Stimulated activated CD8-positive, alpha-beta memory T cell treated with anti-CD3 and anti-CD28 coated beads, Interleukin-2, amount 100 ng/mL, for 1 hour (primary cell): Measurements from ENCODE around the gene DOCK9.

Experiments used
- DNase-seq, 2 donors: peaks; one replicate each; pipeline ENCODE4 v3.0.0-alpha.2; 2020; ENCODE audit warnings: low read depth in 2 of 2

Gene DOCK9

GRCh38 chr13:98798849-98799645 is 178.8 kb downstream of the DOCK9 start:
- no peak for DNase-seq

GRCh38 chr13:98797456-98797855 is 180.4 kb downstream of the DOCK9 start:
- DNase-seq = no peak

DNA sequence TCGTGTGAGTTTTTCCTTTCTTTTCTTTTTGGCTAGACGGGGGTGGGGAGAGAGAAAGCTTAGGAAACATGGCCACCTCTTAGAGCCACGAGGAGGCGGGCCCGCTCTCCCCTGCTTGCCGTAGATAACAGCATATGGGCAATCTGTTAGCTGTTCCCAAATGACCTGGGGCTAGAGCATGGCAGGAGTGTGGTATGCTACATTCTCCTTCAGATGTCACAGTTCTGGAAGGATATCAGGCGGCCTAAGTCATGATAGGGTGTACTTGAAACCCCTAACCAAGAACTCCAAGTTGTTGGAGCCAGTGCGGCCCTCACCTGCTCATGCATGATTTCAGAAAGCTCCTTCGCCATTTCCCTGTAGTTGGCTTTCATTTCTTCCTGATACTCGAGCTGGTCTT is 181.1 kb downstream of the DOCK9 start:
- no peak for DNase-seq

GRCh38 chr13:98796191-98796590 is 181.7 kb downstream of the DOCK9 start:
- no peak for DNase-seq

DNA sequence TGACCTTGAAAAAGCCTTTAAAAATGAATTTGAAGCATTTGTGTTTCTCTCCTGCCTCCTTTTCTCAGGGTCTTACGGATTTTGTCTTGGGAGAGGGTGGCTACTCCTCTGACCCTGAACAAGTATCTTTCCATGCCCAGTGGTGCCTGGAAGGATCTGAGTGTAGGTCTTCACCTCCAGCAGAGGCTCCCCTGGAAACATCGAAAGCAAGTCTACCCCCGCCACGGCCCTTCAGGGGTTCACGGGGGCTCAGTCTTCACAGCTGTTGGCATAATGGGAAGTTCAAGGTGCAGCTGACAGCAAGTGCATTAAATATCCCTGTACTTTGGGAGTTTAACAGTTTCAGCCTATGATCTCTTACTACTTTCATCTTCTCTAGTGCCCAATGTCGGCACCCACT is 182.6 kb downstream of the DOCK9 start:
- DNase-seq = no peak

DNA sequence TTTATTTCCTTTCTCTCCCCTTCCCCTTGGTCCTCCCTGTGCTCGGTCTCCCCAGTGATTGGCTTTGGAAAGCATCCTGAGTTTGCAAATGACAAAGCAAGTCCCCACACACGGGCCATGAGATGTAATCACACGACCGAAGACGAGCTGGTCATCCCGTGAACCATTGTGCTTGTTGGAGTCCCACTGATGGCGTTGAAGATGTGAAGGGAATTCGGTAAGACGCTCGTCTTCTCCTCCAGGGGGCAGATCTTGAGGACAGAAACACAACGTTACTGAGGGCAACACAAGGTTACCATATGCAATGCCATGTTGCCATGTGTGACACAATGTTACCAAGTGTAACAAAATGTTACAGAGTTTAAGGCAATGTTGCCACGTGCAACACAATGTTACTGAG is 183.4 kb downstream of the DOCK9 start:
- DNase-seq = no peak

GRCh38 chr13:98792785-98793495 is 184.9 kb downstream of the DOCK9 start:
- DNase-seq = no peak

DNA sequence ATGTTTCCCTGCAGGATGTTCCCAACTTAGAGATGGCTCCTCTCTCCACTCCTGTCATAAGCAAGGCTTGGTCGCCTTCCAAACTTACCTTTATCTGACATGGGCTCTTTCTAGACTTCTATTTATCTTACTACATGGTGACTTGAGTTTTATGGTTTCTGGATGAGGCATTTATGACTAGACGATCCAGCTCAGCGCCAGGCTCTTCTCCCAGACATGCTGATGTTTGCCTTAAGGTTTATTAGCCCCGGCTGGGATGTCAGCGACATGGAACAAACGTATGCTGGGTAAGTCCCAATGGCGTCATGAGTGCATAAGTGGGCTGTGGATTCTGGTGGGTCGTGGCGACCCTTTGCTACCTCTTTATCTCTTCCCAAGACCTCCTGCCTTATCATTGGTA is 185.5 kb downstream of the DOCK9 start:
- no peak for DNase-seq

DNA sequence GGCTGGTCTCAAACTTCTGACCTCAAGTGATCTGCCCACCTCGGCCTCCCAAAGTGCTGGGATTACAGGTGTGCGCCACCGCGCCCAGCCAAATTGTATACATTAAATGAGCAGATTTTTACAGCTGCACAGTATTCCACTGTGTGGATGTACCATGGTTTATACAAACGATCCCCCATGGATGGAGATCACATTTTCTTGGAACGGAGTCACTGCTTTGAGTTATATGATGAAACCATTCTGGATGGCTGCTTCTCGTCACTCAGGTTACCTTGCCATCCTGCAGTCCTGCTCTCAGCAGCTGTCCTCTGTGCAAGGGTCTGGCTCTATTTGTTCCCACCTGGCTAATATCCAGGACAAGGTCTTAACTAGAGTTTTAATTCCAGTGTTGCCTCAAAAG is 186.3 kb downstream of the DOCK9 start:
- DNase-seq = no peak

DNA sequence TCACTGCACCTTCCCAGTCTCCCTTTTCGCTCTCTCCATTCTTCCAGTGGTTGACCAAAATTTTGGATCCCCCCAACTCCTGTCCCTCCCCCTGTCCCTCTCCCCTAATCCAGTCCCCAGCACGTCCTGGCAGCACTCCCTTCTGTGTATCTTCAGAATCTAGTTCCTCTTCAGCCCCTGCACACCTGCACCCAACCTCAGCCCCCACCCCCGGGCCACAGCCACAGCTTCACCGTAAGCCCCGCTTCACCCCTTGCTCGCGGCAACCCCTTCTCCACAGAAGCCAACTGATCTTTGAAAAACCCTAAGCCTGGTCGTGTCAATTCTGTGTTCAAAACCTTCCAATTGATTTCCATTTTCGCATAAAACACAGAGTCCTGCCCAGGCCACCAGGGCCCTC is 189.9 kb downstream of the DOCK9 start:
- DNase-seq = no peak

GRCh38 chr13:98787173-98787572 is 190.7 kb downstream of the DOCK9 start:
- DNase-seq = no peak

- no peak for DNase-seq
Measured at GRCh38 chr13:98786023-98786422, 191.8 kb downstream of the DOCK9 start.

- DNase-seq = no peak
Measured at GRCh38 chr13:98785405-98785804, 192.5 kb downstream of the DOCK9 start.

DNA sequence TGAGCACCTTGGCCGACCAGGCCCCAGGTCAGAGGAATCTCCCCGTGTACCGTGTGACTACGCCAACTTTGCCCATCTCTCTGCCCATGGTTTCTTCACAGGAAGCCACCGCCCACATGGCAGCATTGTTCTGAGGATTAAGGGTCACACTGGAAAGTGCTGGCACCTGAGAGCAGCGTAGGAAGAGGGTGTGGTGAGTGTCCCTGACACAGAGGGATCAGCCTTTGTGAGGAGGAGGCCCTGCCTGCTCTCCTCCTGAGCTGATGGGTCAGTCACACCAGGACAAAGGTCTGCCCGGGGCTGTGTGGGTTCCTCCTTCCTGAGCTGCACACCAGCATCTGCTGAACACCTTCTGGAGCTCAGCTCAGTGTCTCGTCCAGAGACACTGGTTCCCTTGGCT is 193.2 kb downstream of the DOCK9 start:
- DNase-seq = no peak

DNA sequence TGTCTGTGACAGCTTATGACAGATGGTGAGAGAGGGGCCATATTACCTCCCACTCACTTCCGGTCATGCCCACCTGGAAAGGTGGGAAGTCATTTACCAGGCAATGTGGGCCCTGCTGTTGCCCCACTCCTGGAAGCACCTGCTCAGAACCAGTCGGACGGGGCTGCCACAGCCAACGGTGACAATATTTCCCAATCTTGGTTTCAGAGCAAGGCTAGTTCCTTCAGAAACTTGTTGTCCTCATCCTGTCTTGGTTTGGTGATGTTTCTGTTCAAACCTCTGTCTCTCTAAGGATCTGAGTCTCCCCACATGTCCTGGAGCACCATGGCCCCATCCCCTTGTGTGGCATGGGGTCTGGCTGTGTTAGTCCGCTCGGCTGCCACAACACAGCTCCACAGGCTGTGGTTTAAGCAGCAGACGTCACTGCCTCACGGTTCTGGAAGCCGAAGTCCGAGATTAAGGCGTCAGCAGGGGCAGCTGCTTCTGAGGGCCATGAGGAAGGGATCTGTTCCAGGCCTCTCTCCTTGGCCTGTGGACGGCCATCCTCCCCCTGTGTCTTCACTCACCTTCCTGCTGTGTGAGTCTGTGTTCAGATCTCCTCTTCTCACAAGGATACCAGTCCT is 193.9 kb downstream of the DOCK9 start:
- DNase-seq = no peak

DNA sequence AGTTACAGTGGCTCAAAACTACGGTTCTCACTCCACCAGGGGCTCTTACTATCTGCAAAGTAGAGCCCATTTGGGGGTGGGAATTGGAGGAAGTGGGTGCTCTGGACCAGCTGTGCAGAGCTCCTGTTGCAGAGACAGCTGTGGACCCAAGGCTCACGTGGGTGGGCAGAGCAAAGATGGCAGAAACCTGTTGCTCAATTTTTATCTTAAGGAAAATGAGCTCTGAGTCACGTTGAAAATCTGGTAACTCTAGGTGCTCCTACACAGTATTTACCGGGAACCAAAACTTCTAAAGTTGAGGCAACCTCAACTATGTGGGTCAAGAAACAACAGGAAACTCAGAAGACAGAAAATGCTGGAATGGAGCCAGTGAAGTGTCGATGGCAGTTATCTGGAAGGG is 195.2 kb downstream of the DOCK9 start:
- DNase-seq = no peak

DNA sequence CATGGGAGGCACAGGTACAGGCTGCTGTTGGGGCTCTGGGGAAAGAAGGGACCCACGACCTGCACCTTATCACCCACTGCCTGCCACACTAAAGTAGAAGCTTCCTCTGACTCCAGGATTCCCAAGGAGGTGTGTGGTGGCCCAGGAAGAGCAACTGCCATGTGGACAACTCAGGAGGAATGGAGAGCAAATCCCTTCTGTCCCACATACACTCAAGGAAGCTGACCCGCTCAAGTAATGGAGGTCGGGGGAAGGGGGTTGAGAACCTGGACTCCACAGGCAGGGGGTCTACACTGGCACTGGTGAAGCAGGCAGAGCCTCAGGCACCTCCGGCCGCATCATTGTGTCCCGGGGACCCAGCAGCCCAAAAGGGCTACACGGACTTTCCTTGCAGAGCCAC is 196.0 kb downstream of the DOCK9 start:
- DNase-seq = no peak

DNA sequence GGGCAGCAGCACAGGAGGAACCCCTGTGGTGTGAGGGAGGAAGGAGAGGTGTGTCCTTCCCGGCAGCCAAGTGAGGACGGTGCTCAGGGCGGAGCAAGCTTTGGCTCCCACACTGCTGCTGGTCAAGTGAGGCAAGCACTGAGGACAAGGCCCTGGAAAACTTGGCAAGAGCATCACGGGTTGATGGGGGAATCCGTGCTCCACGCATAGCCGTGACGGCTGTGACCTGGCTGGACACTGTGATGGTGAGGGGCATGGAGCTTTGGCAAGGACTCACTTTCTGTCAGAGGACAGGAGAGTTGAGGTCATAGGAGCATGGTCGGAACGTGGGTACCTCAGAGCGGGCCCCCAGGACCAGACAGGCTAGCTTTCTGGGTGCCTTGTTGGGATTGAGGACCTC is 196.4 kb downstream of the DOCK9 start:
- DNase-seq = no peak

- no peak for DNase-seq
Measured at GRCh38 chr13:98781045-98781444, 196.8 kb downstream of the DOCK9 start.

- no peak for DNase-seq
Measured at GRCh38 chr13:98780451-98780850, 197.4 kb downstream of the DOCK9 start.

- DNase-seq = no peak
Measured at GRCh38 chr13:98779695-98780094, 198.2 kb downstream of the DOCK9 start.

DNA sequence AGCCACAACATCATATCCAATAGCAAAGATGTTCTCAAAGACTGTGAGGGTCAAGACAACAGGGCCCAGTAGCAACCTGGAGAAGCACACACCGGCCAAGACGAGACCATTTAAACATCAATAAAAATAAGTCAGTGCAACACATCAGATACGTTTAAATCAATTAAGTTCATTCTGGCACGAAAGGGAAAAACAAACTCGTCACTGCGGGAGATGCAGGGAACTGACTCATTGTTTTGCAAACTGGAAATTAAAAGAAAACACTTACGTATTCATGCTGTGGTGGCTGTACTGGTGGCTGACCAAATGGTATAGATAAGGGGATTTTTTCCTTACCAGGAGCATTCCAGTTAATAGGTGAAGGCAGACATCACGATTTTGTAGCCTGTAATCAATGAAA is 199.1 kb downstream of the DOCK9 start:
- DNase-seq = no peak

DNA sequence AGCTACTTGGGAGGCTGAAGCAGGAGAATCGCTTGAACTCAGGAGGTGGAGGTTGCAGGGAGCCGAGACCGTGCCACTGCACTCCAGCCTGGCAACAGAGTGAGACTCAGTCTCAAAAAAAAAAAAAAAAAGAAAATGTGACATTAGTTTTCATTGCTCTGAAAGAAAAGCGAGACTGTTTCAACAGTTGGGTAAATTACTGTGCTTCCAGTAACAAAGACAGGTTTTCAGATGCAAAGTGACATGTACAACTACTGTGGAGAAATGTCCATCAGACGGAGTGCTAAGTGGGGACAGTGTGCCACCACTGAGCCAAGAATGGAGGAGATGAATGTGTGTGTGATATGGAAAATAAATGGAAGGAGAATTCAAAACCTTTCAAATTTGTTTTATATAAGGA is 201.2 kb downstream of the DOCK9 start:
- DNase-seq = no peak
